Immature natural killer cell (primary cell): ENCODE data around the gene ABI3. TPM values are rescaled to one million over a fixed set of nuclear protein-coding genes. Genes with fewer than 3 reads are reported as not detected.
"Not testable (repeated sequence)": the region's sequence is repeated elsewhere in the genome, so short reads cannot be mapped to it uniquely, and the experiment has no call there.

Experiments
- DNase-seq, 3 donors: peaks; one replicate each; pipeline ENCODE4 v3.0.0; 2022; ENCODE audit warnings: mixed read lengths in 1 of 3
- H3K27ac Mint-ChIP-seq, 6 donors: one replicate each; pipeline ENCODE4 v1.8.0; 2020; ENCODE audit warnings: mixed read lengths in 6 of 6, mild to moderate bottlenecking in 5 of 6, inconsistent platforms in 4 of 6, moderate library complexity in 3 of 6
- H3K27me3 Mint-ChIP-seq, 3 donors: one replicate each; pipeline ENCODE4 v1.8.0; 2020 to 2021; ENCODE audit warnings: low read depth in 3 of 3, mild to moderate bottlenecking in 3 of 3, mixed read lengths in 3 of 3, moderate library complexity in 3 of 3, inconsistent platforms in 1 of 3
- H3K36me3 Mint-ChIP-seq, 3 donors: one replicate each; pipeline ENCODE4 v1.8.0; 2020; ENCODE audit warnings: mixed read lengths in 3 of 3, inconsistent platforms in 2 of 3, mild to moderate bottlenecking in 2 of 3
- H3K4me1 Mint-ChIP-seq, 2 donors: one replicate each; pipeline ENCODE4 v1.8.0; 2020; ENCODE audit warnings: inconsistent platforms in 2 of 2, mild to moderate bottlenecking in 2 of 2, mixed read lengths in 2 of 2, moderate library complexity in 1 of 2
- H3K4me3 Mint-ChIP-seq, 5 donors: one replicate each; pipeline ENCODE4 v1.8.0; 2020; ENCODE audit warnings: mild to moderate bottlenecking in 5 of 5, mixed read lengths in 5 of 5, inconsistent platforms in 3 of 5, moderate library complexity in 3 of 5
- H3K9me3 Mint-ChIP-seq, 6 donors: one replicate each; pipeline ENCODE4 v1.8.0; 2020; ENCODE audit warnings: mild to moderate bottlenecking in 6 of 6, mixed read lengths in 6 of 6, inconsistent platforms in 4 of 6, moderate library complexity in 3 of 6
- polyA plus RNA-seq, 3 donors: library from polyadenylated mRNA; unstranded; fragments of 300-500 nt; fragmentation: Illumina TruSeq; gene quantifications; one replicate each; pipeline ENCODE4 v1.2.3, GENCODE V29; 2021

Gene ABI3
- polyA plus RNA-seq = 100 to 1,000 TPM; 149 to 338 (median 289) TPM

GRCh38 chr17:49210158-49211029, at the start of gene ABI3, which contains the start of gene GNGT2:
TSS of gene ABI3 (plus strand) at chr17:49210707. CDS start at chr17:49210725, 18 bp downstream.
TSS of gene GNGT2 (minus strand) at chr17:49210574. CDS start at chr17:49207422, 3,152 bp downstream.
- Mint-ChIP-seq H3K27me3 (peaks cover 4 to 13% (median 8%) of the 10 kb centered on the region in 3 donors), H3K9me3 (no peaks in the 10 kb centered on the region), H3K27ac (peak within 1 kb of the TSS; percentile 93 to 100 (median 95)), H3K4me3 (peak within 1 kb of the TSS; percentile 86 to 100 (median 98)), H3K36me3 (peaks cover 35 to 50% (median 37%) of the 10 kb centered on the region in 3 donors), H3K4me1 (peaks cover 78 to 86% of the 10 kb centered on the region in 2 donors)
- DNase-seq = peak; percentile 75 to 76 (median 75)

GRCh38 chr17:49162866-49163265, 47.6 kb upstream of the ABI3 start:
- no peak overlapping the region for H3K27ac Mint-ChIP-seq
- no peaks in the 10 kb centered on the region for H3K9me3 Mint-ChIP-seq
- peaks cover 5 to 14% (median 14%) of the 10 kb centered on the region in 3 donors for H3K27me3 Mint-ChIP-seq
- no peak for DNase-seq
- H3K4me1 Mint-ChIP-seq = no peaks in the 10 kb centered on the region
- no peaks in the 10 kb centered on the region for H3K36me3 Mint-ChIP-seq
- H3K4me3 Mint-ChIP-seq = no peak overlapping the region

- Mint-ChIP-seq H3K27me3 (peaks cover 8 to 21% (median 15%) of the 10 kb centered on the region in 3 donors), H3K9me3 (no peaks in the 10 kb centered on the region), H3K36me3 (peaks cover 0 to 4% (median 0%) of the 10 kb centered on the region in 3 donors), H3K4me3 (no peak overlapping the region), H3K27ac (no peak overlapping the region), H3K4me1 (no peaks in the 10 kb centered on the region)
- no peak for DNase-seq
Observed at GRCh38 chr17:49165143-49165542, 45.4 kb upstream of the ABI3 start.

GRCh38 chr17:49168706-49169105, 41.8 kb upstream of the ABI3 start:
- peaks cover 15 to 21% (median 16%) of the 10 kb centered on the region in 3 donors for H3K27me3 Mint-ChIP-seq
- no peak overlapping the region for H3K27ac Mint-ChIP-seq
- peaks cover 0 to 4% (median under 1%) of the 10 kb centered on the region in 3 donors for H3K36me3 Mint-ChIP-seq
- no peak for DNase-seq
- peaks cover 0 to 5% (median 3%) of the 10 kb centered on the region in 6 donors for H3K9me3 Mint-ChIP-seq
- H3K4me1 Mint-ChIP-seq = no peaks in the 10 kb centered on the region
- H3K4me3 Mint-ChIP-seq = no peak overlapping the region

- Mint-ChIP-seq H3K4me1 (no peaks in the 10 kb centered on the region), H3K4me3 (no peak overlapping the region), H3K27me3 (peaks cover 17 to 22% (median 18%) of the 10 kb centered on the region in 3 donors), H3K36me3 (peaks cover 2 to 8% (median 4%) of the 10 kb centered on the region in 3 donors), H3K9me3 (peaks cover 7 to 18% (median 12%) of the 10 kb centered on the region in 6 donors), H3K27ac (no peak overlapping the region)
- DNase-seq = no peak
Observed at GRCh38 chr17:49170216-49170615, 40.3 kb upstream of the ABI3 start.

- peaks cover 4 to 11% (median 7%) of the 10 kb centered on the region in 3 donors for H3K36me3 Mint-ChIP-seq
- peaks cover 15 to 25% (median 19%) of the 10 kb centered on the region in 3 donors for H3K27me3 Mint-ChIP-seq
- H3K27ac Mint-ChIP-seq, DNase-seq, H3K4me1 Mint-ChIP-seq, H3K4me3 Mint-ChIP-seq: not testable (repeated sequence)
- peaks cover 12 to 23% (median 17%) of the 10 kb centered on the region in 6 donors for H3K9me3 Mint-ChIP-seq
Observed at GRCh38 chr17:49170711-49171110, 39.8 kb upstream of the ABI3 start.

GRCh38 chr17:49175978-49176377, 34.5 kb upstream of the ABI3 start:
- H3K4me1 Mint-ChIP-seq, H3K4me3 Mint-ChIP-seq, H3K27ac Mint-ChIP-seq, DNase-seq: not testable (repeated sequence)
- peaks cover 22 to 41% (median 29%) of the 10 kb centered on the region in 6 donors for H3K9me3 Mint-ChIP-seq
- H3K36me3 Mint-ChIP-seq = peaks cover 0 to 23% (median 15%) of the 10 kb centered on the region in 3 donors
- peaks cover 2 to 24% (median 14%) of the 10 kb centered on the region in 3 donors for H3K27me3 Mint-ChIP-seq

- Mint-ChIP-seq H3K27ac (peak overlapping the region in 3 of 6 donors; percentile 59 to 77 (median 74)), H3K4me3 (peak overlapping the region; percentile 54 to 71 (median 71)), H3K27me3 (peaks cover 5 to 12% (median 6%) of the 10 kb centered on the region in 3 donors), H3K4me1 (peaks cover 7 to 19% of the 10 kb centered on the region in 2 donors), H3K9me3 (peaks cover 11 to 24% (median 18%) of the 10 kb centered on the region in 6 donors), H3K36me3 (peaks cover 0 to 20% (median 11%) of the 10 kb centered on the region in 3 donors)
- peak; percentile 68 to 71 (median 68) for DNase-seq
Observed at GRCh38 chr17:49180303-49180702, 30.2 kb upstream of the ABI3 start.

GRCh38 chr17:49180998-49181635, 29.4 kb upstream of the ABI3 start:
- no peak for DNase-seq
- Mint-ChIP-seq H3K4me1 (peaks cover 7 to 19% of the 10 kb centered on the region in 2 donors), H3K27ac (no peak overlapping the region), H3K27me3 (peaks cover 4 to 9% (median 5%) of the 10 kb centered on the region in 3 donors), H3K9me3 (peaks cover 6 to 17% (median 10%) of the 10 kb centered on the region in 6 donors), H3K36me3 (peaks cover 0 to 13% (median 3%) of the 10 kb centered on the region in 3 donors), H3K4me3 (no peak overlapping the region)

- peaks cover 7 to 19% of the 10 kb centered on the region in 2 donors for H3K4me1 Mint-ChIP-seq
- peaks cover 0 to 3% (median 2%) of the 10 kb centered on the region in 6 donors for H3K9me3 Mint-ChIP-seq
- peaks cover 0 to 6% (median 0%) of the 10 kb centered on the region in 3 donors for H3K36me3 Mint-ChIP-seq
- DNase-seq = no peak
- H3K4me3 Mint-ChIP-seq = no peak overlapping the region
- no peak overlapping the region for H3K27ac Mint-ChIP-seq
- peaks cover 2 to 4% (median 2%) of the 10 kb centered on the region in 3 donors for H3K27me3 Mint-ChIP-seq
Observed at GRCh38 chr17:49183341-49183740, 27.2 kb upstream of the ABI3 start.

- Mint-ChIP-seq H3K9me3 (peaks cover 0 to 3% (median 2%) of the 10 kb centered on the region in 6 donors), H3K4me3 (no peak overlapping the region), H3K4me1 (peaks cover 7 to 19% of the 10 kb centered on the region in 2 donors), H3K27me3 (peaks cover 2 to 4% (median 2%) of the 10 kb centered on the region in 3 donors), H3K27ac (no peak overlapping the region), H3K36me3 (peaks cover 0 to 6% (median 0%) of the 10 kb centered on the region in 3 donors)
- DNase-seq = no peak
Observed at GRCh38 chr17:49183801-49184200, 26.7 kb upstream of the ABI3 start.

- DNase-seq, H3K36me3 Mint-ChIP-seq, H3K4me3 Mint-ChIP-seq, H3K27ac Mint-ChIP-seq, H3K9me3 Mint-ChIP-seq, H3K27me3 Mint-ChIP-seq: not testable (repeated sequence)
- peaks cover 7 to 19% of the 10 kb centered on the region in 2 donors for H3K4me1 Mint-ChIP-seq
Observed at GRCh38 chr17:49184522-49184921, 26.0 kb upstream of the ABI3 start.

GRCh38 chr17:49185381-49185780, 25.1 kb upstream of the ABI3 start:
- H3K9me3 Mint-ChIP-seq, H3K36me3 Mint-ChIP-seq, H3K27me3 Mint-ChIP-seq, H3K27ac Mint-ChIP-seq, DNase-seq, H3K4me3 Mint-ChIP-seq: not testable (repeated sequence)
- peaks cover 7 to 24% of the 10 kb centered on the region in 2 donors for H3K4me1 Mint-ChIP-seq
